HCT116 (cell line): ENCODE results near the gene STT3B. TPM values are rescaled to one million over a fixed set of nuclear protein-coding genes. Genes with fewer than 3 reads are reported as not detected.

Experiments used
- ATAC-seq: fragments of 200-7000 bp; cut with Tn5 transposase; 2 replicates; pipeline ENCODE4 v1.9.1; 2020; ENCODE audit warnings: mild to moderate bottlenecking, moderate library complexity
- BruUV-seq: library from RNA; stranded (reverse); fragments of 400-500 nt; replicated peaks from 2 replicates; lab custom pipeline; 2021; lab: Mats Ljungman, UMichigan
- CTCF ChIA-PET: fragments of 300-600 bp; sonication (Branson Sonifier 250); formaldehyde crosslinking; loops from one replicate; lab custom pipeline; 2021; ENCODE audit warnings: antibody characterized with exemption; lab: Charles Lee
- POLR2A ChIA-PET: fragments of 300-600, 350-600 bp; sonication (Branson Sonifier 250); formaldehyde crosslinking; loops from one replicate; lab custom pipeline; 2021; ENCODE audit warnings: antibody characterized with exemption; lab: Charles Lee
- RAD21 ChIA-PET, 2 experiments: fragments of 300-600 bp; sonication (Branson Sonifier 250); formaldehyde crosslinking; loops; one replicate each; lab custom pipeline; 2023; ENCODE audit warnings: low total read pairs in 2 of 2; ENCODE audit not compliant: uncharacterized antibody in 2 of 2, unreplicated experiment in 2 of 2, low non-redundant PET in 1 of 2; lab: Charles Lee
- DNase-seq: peaks from one replicate; pipeline ENCODE4 v3.0.0-alpha.2; 2010; ENCODE audit warnings: low read depth, low spot score
- H2AFZ ChIP-seq: fragments of 200-600 bp; shearing (Covaris generic), sonication (generic); 2 replicates; pipeline ENCODE4 v1.6.1; 2017; ENCODE audit warnings: low read depth, mixed run types, mixed read lengths, antibody characterized with exemption, low read length; ENCODE audit not compliant: poor library complexity, severe bottlenecking
- H3K27ac ChIP-seq: 2 replicates; pipeline ENCODE4 v1.5.1; 2012; ENCODE audit warnings: low read depth, low read length
- H3K27me3 ChIP-seq: fragments of 200-600 bp; sonication (generic); 2 replicates; pipeline ENCODE4 v1.6.1; 2016; ENCODE audit warnings: mixed run types, low read length, mixed read lengths; ENCODE audit not compliant: insufficient read depth
- H3K36me3 ChIP-seq, 2 experiments: fragments of 200-500 bp in 1 of 2; fragments of 200-600 bp in 1 of 2; sonication (Bioruptor generic) in 1 of 2; sonication (generic) in 1 of 2; 2 replicates each; pipeline versions ENCODE4 v1.5.1 to v1.6.1; 2014 to 2016; ENCODE audit warnings: low read length in 2 of 2, inconsistent platforms in 1 of 2, mixed read lengths in 1 of 2, mixed run types in 1 of 2; ENCODE audit not compliant: insufficient read depth in 2 of 2, control insufficient read depth in 1 of 2
- H3K4me1 ChIP-seq, 2 experiments: fragments of 200-600 bp in 1 of 2; sonication (generic) in 1 of 2; 2 replicates each; pipeline versions ENCODE4 v1.5.1 to v1.6.1; 2012 to 2017; ENCODE audit warnings: low read length in 2 of 2, inconsistent platforms in 1 of 2, mild to moderate bottlenecking in 1 of 2, mixed read lengths in 1 of 2, mixed run types in 1 of 2, moderate library complexity in 1 of 2; ENCODE audit not compliant: insufficient read depth in 2 of 2, control insufficient read depth in 1 of 2
- H3K4me2 ChIP-seq: fragments of 200-600 bp; sonication (generic); 2 replicates; pipeline ENCODE4 v1.6.1; 2017; ENCODE audit warnings: mixed run types, low read length, mixed read lengths
- H3K4me3 ChIP-seq, 2 experiments: fragments of 200-600 bp in 1 of 2; sonication (generic) in 1 of 2; replicated peaks in 1 of 2; 2 replicates each; pipeline ENCODE4 v1.5.1; 2011 to 2016; ENCODE audit warnings: low read length in 2 of 2, control low read depth in 1 of 2, low read depth in 1 of 2, mild to moderate bottlenecking in 1 of 2, mixed read lengths in 1 of 2, mixed run types in 1 of 2
- H3K79me2 ChIP-seq: fragments of 200-600 bp; sonication (generic); 2 replicates; pipeline ENCODE4 v1.6.1; 2017; ENCODE audit warnings: mild to moderate bottlenecking, mixed run types, low read length, moderate library complexity, mixed read lengths; ENCODE audit not compliant: insufficient read depth
- H3K9ac ChIP-seq: fragments of 200-600 bp; sonication (generic); 2 replicates; pipeline ENCODE4 v1.6.1; 2016; ENCODE audit warnings: low read length, mixed read lengths
- H3K9me2 ChIP-seq: fragments of 200-600 bp; sonication (generic), shearing (Covaris generic); 2 replicates; pipeline ENCODE4 v1.6.1; 2017; ENCODE audit warnings: mixed run types, mild to moderate bottlenecking, moderate library complexity; ENCODE audit not compliant: insufficient read depth
- H3K9me3 ChIP-seq, 2 experiments: fragments of 200-500 bp in 1 of 2; fragments of 200-600 bp in 1 of 2; sonication (Bioruptor generic) in 1 of 2; sonication (generic) in 1 of 2; 2 replicates each; pipeline ENCODE4 v1.6.1; 2014 to 2017; ENCODE audit warnings: low read length in 2 of 2, mixed read lengths in 2 of 2, inconsistent platforms in 1 of 2, low read depth in 1 of 2, mild to moderate bottlenecking in 1 of 2, mixed run types in 1 of 2, moderate library complexity in 1 of 2; ENCODE audit not compliant: control insufficient read depth in 1 of 2, insufficient read depth in 1 of 2
- H4K20me1 ChIP-seq: fragments of 200-600 bp; sonication (generic), shearing (Covaris generic); 2 replicates; pipeline ENCODE4 v1.6.1; 2017; ENCODE audit warnings: mixed run types, mild to moderate bottlenecking, moderate library complexity; ENCODE audit not compliant: insufficient read depth
- EZH2phosphoT487 ChIP-seq: fragments of 200-600 bp; IDR thresholded peaks from 2 replicates; pipeline ENCODE4 v1.6.1; 2018; ENCODE audit warnings: antibody characterized with exemption, borderline replicate concordance
- POLR2A ChIP-seq: IDR thresholded peaks from 2 replicates; pipeline ENCODE4 v1.7.0; 2011; ENCODE audit warnings: borderline replicate concordance; ENCODE audit not compliant: insufficient read depth, insufficient read length; ENCODE audit errors: extremely low read depth
- POLR2AphosphoS5 ChIP-seq: IDR thresholded peaks from 2 replicates; pipeline ENCODE4 v1.6.1; 2011; ENCODE audit warnings: mild to moderate bottlenecking, low read depth, low read length, moderate library complexity
- REST ChIP-seq: IDR thresholded peaks from 2 replicates; pipeline ENCODE4 v1.6.1; 2012; ENCODE audit warnings: low read depth
- ZFX ChIP-seq: fragments of 450-650 bp; IDR thresholded peaks from 2 replicates; pipeline ENCODE4 v1.6.1; 2017
- intact Hi-C: fragments of 100-400 bp; cut with micrococcal nuclease; formaldehyde crosslinking; loops from 2 replicates; pipeline ENCODE4 v1.10.0; 2022
- total RNA-seq: library from RNA; stranded (reverse); gene quantifications from one replicate; pipeline ENCODE4 v1.2.1, GENCODE V29; 2021; ENCODE audit not compliant: unreplicated experiment
- TF ChIP-seq, protein P1 (sequence below): IDR thresholded peaks from 2 replicates; pipeline ENCODE4 v1.6.1; 2011; ENCODE audit warnings: mild to moderate bottlenecking, low read length, moderate library complexity; ENCODE audit not compliant: insufficient replicate concordance; ENCODE audit errors: extremely low read depth

The STT3B gene
- total RNA-seq, 1 experiment from 2014 or later: 131 TPM

DNA sequence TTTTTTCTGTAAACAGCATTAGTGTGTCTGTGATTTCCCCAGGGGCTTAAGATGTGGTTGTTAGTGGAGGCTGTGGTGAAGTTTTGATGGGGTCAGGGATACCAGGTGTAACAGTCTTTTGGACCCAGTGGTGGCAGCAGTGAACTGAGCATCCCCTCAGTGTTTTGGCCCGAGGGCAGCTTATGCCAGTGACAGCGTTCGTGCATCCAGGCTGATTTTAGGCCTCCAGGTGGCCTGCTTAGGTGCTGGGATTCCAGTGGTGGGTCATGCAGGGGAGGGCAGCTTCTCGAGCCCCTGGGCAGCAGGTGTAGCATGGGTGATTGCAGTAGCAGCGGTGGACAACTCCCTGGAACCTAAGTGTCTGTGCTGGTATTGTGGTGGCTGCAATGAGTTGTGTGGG, 29.2 kb downstream of the STT3B start:
- Histone ChIP-seq H3K27ac (no peak overlapping the region), H3K4me2 (no peak overlapping the region), H3K9me2 (no peaks in the 10 kb centered on the region), H4K20me1 (peaks cover 62% of the 10 kb centered on the region; the same call in 1 of the 2 replicates), H2AFZ (no peak overlapping the region), H3K27me3 (no peaks in the 10 kb centered on the region), H3K79me2 (peaks cover 100% of the 10 kb centered on the region), H3K4me1 (peaks cover 0 to 12% of the 10 kb centered on the region in 2 experiments; a peak in 1 of 4 replicates), H3K36me3 (no peaks in the 10 kb centered on the region), H3K9ac (no peak overlapping the region), H3K9me3 (no peaks in the 10 kb centered on the region), H3K4me3 (no peak overlapping the region)
- RAD21 ChIA-PET: no interaction called here
- BruUV-seq: no TSS peak
- DNase-seq (no peak), ATAC-seq (peak; percentile 57)
- CTCF ChIA-PET: interaction anchor here (1.2 kb wide), 2 partner anchors 12 to 20 kb away, joined by 3 to 4 read pairs; no protein-coding TSS in a partner anchor
- intact Hi-C loops: no loop called here
- POLR2A ChIA-PET: no interaction called here
- TF ChIP-seq EZH2phosphoT487 (no peak), REST (no peak), POLR2A (no peak), POLR2AphosphoS5 (no peak), ZFX (no peak)
- TF ChIP-seq, protein P1, sequence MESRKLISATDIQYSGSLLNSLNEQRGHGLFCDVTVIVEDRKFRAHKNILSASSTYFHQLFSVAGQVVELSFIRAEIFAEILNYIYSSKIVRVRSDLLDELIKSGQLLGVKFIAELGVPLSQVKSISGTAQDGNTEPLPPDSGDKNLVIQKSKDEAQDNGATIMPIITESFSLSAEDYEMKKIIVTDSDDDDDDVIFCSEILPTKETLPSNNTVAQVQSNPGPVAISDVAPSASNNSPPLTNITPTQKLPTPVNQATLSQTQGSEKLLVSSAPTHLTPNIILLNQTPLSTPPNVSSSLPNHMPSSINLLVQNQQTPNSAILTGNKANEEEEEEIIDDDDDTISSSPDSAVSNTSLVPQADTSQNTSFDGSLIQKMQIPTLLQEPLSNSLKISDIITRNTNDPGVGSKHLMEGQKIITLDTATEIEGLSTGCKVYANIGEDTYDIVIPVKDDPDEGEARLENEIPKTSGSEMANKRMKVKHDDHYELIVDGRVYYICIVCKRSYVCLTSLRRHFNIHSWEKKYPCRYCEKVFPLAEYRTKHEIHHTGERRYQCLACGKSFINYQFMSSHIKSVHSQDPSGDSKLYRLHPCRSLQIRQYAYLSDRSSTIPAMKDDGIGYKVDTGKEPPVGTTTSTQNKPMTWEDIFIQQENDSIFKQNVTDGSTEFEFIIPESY: no peak
